Astrocyte of the spinal cord (primary cell): ENCODE data around the gene WNK2.

Source experiments
- DNase-seq: peaks from one replicate; pipeline ENCODE4 v3.0.0; 2011; ENCODE audit warnings: low read depth, low spot score
- H3K4me3 ChIP-seq: 2 replicates; pipeline ENCODE4 v1.5.1; 2011; ENCODE audit warnings: low read depth, mild to moderate bottlenecking, low read length, moderate library complexity
- in situ Hi-C: cut with HindIII; loops from 2 replicates; pipeline ENCODE4 v1.10.0; 2017; ENCODE audit warnings: low sequenced_read_pairs
- TF ChIP-seq, protein P1 (sequence below): IDR thresholded peaks from 2 replicates; pipeline ENCODE4 v1.5.1; 2012; ENCODE audit warnings: low read depth, mild to moderate bottlenecking, low read length, inconsistent platforms

The WNK2 gene

GRCh38 chr9:93309889-93310425 is 126.0 kb downstream of the WNK2 start:
- H3K4me3 ChIP-seq: no peak overlapping the region
- DNase-seq: no peak
- TF ChIP-seq, protein P1, sequence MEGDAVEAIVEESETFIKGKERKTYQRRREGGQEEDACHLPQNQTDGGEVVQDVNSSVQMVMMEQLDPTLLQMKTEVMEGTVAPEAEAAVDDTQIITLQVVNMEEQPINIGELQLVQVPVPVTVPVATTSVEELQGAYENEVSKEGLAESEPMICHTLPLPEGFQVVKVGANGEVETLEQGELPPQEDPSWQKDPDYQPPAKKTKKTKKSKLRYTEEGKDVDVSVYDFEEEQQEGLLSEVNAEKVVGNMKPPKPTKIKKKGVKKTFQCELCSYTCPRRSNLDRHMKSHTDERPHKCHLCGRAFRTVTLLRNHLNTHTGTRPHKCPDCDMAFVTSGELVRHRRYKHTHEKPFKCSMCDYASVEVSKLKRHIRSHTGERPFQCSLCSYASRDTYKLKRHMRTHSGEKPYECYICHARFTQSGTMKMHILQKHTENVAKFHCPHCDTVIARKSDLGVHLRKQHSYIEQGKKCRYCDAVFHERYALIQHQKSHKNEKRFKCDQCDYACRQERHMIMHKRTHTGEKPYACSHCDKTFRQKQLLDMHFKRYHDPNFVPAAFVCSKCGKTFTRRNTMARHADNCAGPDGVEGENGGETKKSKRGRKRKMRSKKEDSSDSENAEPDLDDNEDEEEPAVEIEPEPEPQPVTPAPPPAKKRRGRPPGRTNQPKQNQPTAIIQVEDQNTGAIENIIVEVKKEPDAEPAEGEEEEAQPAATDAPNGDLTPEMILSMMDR: no peak
- in situ Hi-C loops: no loop called here

- in situ Hi-C loops: no loop called here
- no peak for DNase-seq
- TF ChIP-seq, protein P1: no peak
- H3K4me3 ChIP-seq: no peak overlapping the region
These were observed 131.2 kb downstream of the WNK2 start for GRCh38 chr9:93315118-93315517.

GRCh38 chr9:93315960-93316359 is 132.0 kb downstream of the WNK2 start:
- DNase-seq: no peak
- TF ChIP-seq, protein P1: no peak
- in situ Hi-C loops: no loop called here
- no peak overlapping the region for H3K4me3 ChIP-seq

GRCh38 chr9:93316726-93317494 is 133.0 kb downstream of the WNK2 start:
- TF ChIP-seq, protein P1: no peak
- in situ Hi-C loops: no loop called here
- no peak overlapping the region for H3K4me3 ChIP-seq
- DNase-seq: no peak

DNA sequence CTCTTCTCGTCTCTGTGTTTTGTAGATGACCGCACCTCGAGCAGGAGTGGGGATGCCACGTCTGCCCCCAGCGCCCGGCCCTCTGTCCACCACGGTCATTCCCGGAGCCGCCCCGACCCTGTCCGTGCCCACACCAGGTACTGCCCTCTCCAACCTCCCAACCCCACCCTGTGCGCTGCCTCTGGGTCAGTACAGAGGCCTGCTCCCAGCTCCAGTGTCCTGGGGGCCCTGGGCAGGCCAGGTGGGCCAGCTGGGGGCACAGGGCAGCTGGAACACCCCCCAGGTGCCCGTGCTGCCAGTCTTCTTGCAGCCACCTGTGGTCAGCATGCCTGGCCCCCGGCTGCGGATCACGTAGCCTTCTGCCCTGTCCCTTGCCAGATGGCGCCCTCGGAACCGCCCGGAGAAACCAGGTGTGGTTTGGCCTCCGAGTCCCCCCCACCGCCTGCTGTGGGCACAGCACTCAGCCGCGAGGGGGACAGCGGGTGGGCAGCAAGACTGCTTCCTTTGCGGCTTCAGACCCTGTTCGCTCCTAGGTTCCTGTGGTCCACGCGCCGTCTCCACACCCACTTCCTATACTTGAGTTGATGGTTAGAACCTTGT is 133.7 kb downstream of the WNK2 start:
- TF ChIP-seq, protein P1: no peak
- in situ Hi-C loops: no loop called here
- no peak for DNase-seq
- no peak overlapping the region for H3K4me3 ChIP-seq

GRCh38 chr9:93318480-93318879 is 134.5 kb downstream of the WNK2 start:
- no peak for DNase-seq
- no peak overlapping the region for H3K4me3 ChIP-seq
- in situ Hi-C loops: no loop called here
- TF ChIP-seq, protein P1: no peak
